Parathyroid adenoma (tissue), 2 donors: ENCODE measurements around the gene MID1IP1.

Experiments used
- H2AFZ ChIP-seq: fragments of 300-600 bp; sonication (generic); one replicate; pipeline ENCODE4 v1.7.0; 2017; ENCODE audit warnings: antibody characterized with exemption, mild to moderate bottlenecking
- H3K27ac ChIP-seq: fragments of 300-600 bp; sonication (generic); one replicate; pipeline ENCODE4 v1.7.0; 2017
- H3K27me3 ChIP-seq: fragments of 300-600 bp; sonication (generic); one replicate; pipeline ENCODE4 v1.7.0; 2017; ENCODE audit warnings: low read length; ENCODE audit not compliant: control insufficient read depth, insufficient read depth
- H3K36me3 ChIP-seq: fragments of 300-600 bp; sonication (generic); one replicate; pipeline ENCODE4 v1.7.0; 2017; ENCODE audit warnings: low read length; ENCODE audit not compliant: control insufficient read depth, insufficient read depth
- H3K4me1 ChIP-seq: fragments of 300-600 bp; sonication (generic); one replicate; pipeline ENCODE4 v1.7.0; 2017; ENCODE audit warnings: control low read depth
- H3K4me2 ChIP-seq: fragments of 300-600 bp; sonication (generic); one replicate; pipeline ENCODE4 v1.7.0; 2017; ENCODE audit warnings: low read length
- H3K4me3 ChIP-seq: fragments of 300-600 bp; sonication (generic); one replicate; pipeline ENCODE4 v1.7.0; 2017; ENCODE audit warnings: low read depth, low read length
- H3K79me2 ChIP-seq: fragments of 300-600 bp; sonication (generic); one replicate; pipeline ENCODE4 v1.7.0; 2017; ENCODE audit warnings: control low read depth
- H3K9ac ChIP-seq: fragments of 300-600 bp; sonication (generic); one replicate; pipeline ENCODE4 v1.7.0; 2017; ENCODE audit warnings: mild to moderate bottlenecking
- H3K9me3 ChIP-seq: fragments of 300-600 bp; sonication (generic); one replicate; pipeline ENCODE4 v1.7.0; 2017; ENCODE audit warnings: low read length; ENCODE audit not compliant: control insufficient read depth
- TF ChIP-seq, protein P1 (sequence below): fragments of 300-600 bp; sonication (generic); IDR thresholded peaks from one replicate; pipeline ENCODE4 v1.7.0; 2017; ENCODE audit warnings: antibody characterized with exemption, mild to moderate bottlenecking
- donor health status: primary hyperparathyroidism.

The MID1IP1 gene

GRCh38 chrX:38820751-38821150, 19.5 kb downstream of the MID1IP1 start:
- H3K4me3 ChIP-seq, result no peak overlapping the region
- no peaks in the 10 kb centered on the region for H3K36me3 ChIP-seq
- no peaks in the 10 kb centered on the region for H3K79me2 ChIP-seq
- TF ChIP-seq, protein P1, sequence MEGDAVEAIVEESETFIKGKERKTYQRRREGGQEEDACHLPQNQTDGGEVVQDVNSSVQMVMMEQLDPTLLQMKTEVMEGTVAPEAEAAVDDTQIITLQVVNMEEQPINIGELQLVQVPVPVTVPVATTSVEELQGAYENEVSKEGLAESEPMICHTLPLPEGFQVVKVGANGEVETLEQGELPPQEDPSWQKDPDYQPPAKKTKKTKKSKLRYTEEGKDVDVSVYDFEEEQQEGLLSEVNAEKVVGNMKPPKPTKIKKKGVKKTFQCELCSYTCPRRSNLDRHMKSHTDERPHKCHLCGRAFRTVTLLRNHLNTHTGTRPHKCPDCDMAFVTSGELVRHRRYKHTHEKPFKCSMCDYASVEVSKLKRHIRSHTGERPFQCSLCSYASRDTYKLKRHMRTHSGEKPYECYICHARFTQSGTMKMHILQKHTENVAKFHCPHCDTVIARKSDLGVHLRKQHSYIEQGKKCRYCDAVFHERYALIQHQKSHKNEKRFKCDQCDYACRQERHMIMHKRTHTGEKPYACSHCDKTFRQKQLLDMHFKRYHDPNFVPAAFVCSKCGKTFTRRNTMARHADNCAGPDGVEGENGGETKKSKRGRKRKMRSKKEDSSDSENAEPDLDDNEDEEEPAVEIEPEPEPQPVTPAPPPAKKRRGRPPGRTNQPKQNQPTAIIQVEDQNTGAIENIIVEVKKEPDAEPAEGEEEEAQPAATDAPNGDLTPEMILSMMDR, result no peak
- no peak overlapping the region for H3K9ac ChIP-seq
- no peak overlapping the region for H3K27ac ChIP-seq
- H3K4me1 ChIP-seq, result no peaks in the 10 kb centered on the region
- no peaks in the 10 kb centered on the region for H3K27me3 ChIP-seq
- no peak overlapping the region for H3K4me2 ChIP-seq
- H2AFZ ChIP-seq, result no peak overlapping the region
- no peaks in the 10 kb centered on the region for H3K9me3 ChIP-seq

DNA sequence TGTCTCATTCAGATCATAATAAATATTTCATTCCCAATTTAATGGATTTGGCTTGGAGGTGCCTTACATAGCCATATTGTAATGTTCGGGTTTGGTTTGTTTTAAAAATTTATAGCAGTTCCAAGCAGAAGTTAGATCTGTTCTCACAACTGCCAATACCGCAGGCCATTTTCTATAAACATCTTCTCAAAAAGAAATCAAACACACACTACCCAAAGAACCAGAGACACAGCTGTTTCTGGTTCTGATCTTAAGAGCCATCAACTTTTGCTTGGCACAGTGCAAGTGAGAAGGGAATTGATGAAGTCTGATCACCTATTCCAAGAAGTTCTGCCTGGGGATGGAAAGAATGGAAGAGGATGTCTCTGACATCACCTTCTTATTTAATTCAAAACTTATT, 22.9 kb downstream of the MID1IP1 start:
- no peak overlapping the region for H2AFZ ChIP-seq
- no peak overlapping the region for H3K27ac ChIP-seq
- H3K27me3 ChIP-seq, result no peaks in the 10 kb centered on the region
- H3K79me2 ChIP-seq, result no peaks in the 10 kb centered on the region
- H3K4me3 ChIP-seq, result no peak overlapping the region
- no peak overlapping the region for H3K9ac ChIP-seq
- H3K9me3 ChIP-seq, result no peaks in the 10 kb centered on the region
- TF ChIP-seq, protein P1, result no peak
- no peak overlapping the region for H3K4me2 ChIP-seq
- no peaks in the 10 kb centered on the region for H3K36me3 ChIP-seq
- no peaks in the 10 kb centered on the region for H3K4me1 ChIP-seq

DNA sequence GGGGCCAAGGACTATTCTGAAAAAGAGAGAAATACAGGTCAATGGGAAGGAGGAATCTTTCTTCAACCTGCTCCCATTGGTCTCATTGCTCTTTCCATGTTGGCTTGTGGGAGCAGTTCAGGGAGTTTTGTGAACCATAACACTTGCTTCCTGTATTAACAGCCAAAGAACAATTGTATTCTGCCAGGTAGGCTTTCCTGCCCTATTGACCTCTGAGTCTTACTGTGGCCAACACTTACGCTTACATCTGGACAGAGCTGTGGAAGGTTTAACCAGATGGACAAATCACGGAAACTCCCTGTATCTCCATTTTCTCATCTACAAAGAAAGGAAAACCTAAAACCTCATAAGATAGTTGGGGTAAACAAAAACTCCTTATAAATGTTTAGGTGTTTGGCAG, 30.7 kb downstream of the MID1IP1 start:
- H3K36me3 ChIP-seq, result no peaks in the 10 kb centered on the region
- H3K27ac ChIP-seq, result no peak overlapping the region

DNA sequence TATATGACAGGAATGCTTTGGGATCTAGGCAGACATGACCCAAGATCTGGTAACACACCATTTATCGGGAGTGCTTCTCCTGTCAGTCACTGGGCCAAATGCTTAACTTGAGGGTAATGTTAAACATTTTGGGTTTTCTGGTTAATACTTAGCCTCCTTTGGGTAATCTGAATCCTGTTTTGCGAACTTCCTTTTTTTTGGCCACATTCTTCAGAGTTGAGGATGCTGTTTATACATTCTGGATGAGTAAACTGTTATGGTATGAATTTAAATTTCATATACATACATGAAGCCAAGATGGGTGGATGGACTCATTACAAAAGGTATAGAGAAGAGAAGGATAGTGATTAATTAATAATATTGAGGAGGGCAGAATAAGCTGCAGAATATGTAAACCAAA, 36.1 kb downstream of the MID1IP1 start:
- Histone ChIP-seq H3K79me2 (no peaks in the 10 kb centered on the region), H3K4me3 (no peak overlapping the region), H3K9ac (no peak overlapping the region), H2AFZ (no peak overlapping the region), H3K9me3 (no peaks in the 10 kb centered on the region), H3K27me3 (no peaks in the 10 kb centered on the region), H3K27ac (no peak overlapping the region), H3K36me3 (no peaks in the 10 kb centered on the region), H3K4me2 (no peak overlapping the region), H3K4me1 (no peaks in the 10 kb centered on the region)
- TF ChIP-seq, protein P1, result no peak

More for the DNA sequence above, 30.7 kb downstream of the MID1IP1 start:
- no peak overlapping the region for H2AFZ ChIP-seq
- H3K4me3 ChIP-seq, result no peak overlapping the region
- no peaks in the 10 kb centered on the region for H3K9me3 ChIP-seq
- H3K4me1 ChIP-seq, result no peaks in the 10 kb centered on the region
- H3K79me2 ChIP-seq, result no peaks in the 10 kb centered on the region
- H3K27me3 ChIP-seq, result no peaks in the 10 kb centered on the region
- no peak overlapping the region for H3K4me2 ChIP-seq
- TF ChIP-seq, protein P1, result no peak
- H3K9ac ChIP-seq, result no peak overlapping the region

DNA sequence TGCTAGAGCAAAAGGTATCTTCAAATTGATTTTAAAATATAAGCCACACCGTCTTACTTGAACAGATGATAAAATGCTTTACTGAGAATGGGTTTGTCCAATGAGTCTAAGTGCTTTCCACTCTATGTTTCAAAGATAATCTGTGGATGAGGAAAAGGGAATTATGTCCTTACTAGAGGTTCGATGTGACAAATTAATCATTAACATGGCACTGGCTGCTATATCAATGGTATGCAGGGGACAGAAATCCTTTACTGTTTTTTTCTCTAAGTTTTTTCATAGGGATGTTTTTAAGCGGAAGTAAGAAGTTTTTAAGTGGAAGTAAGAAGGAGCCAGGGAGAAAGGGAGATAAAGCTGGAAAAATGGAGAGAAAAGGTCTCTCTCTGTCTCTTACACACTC, 38.0 kb downstream of the MID1IP1 start:
- Histone ChIP-seq H3K4me3 (no peak overlapping the region), H3K9ac (no peak overlapping the region), H3K79me2 (no peaks in the 10 kb centered on the region), H3K36me3 (no peaks in the 10 kb centered on the region), H3K27ac (no peak overlapping the region), H3K4me1 (no peaks in the 10 kb centered on the region), H3K9me3 (no peaks in the 10 kb centered on the region), H3K27me3 (no peaks in the 10 kb centered on the region), H2AFZ (no peak overlapping the region), H3K4me2 (no peak overlapping the region)
- TF ChIP-seq, protein P1, result no peak
